Neural progenitor cell (in vitro differentiated cells): Measurements from ENCODE around the gene ASXL2. TPM values are rescaled to one million over a fixed set of nuclear protein-coding genes. Genes with fewer than 3 reads are reported as not detected.

Experiments
- DNase-seq: peaks from one replicate; pipeline ENCODE4 v3.0.0-alpha.2; 2016; ENCODE audit warnings: low spot score
- H2AFZ ChIP-seq: fragments of 200-600 bp; sonication (generic); replicated peaks from 2 replicates; pipeline ENCODE4 v1.6.1; 2016; ENCODE audit warnings: antibody characterized with exemption
- H3F3A ChIP-seq: fragments of 200-600 bp; sonication (generic); 2 replicates; pipeline ENCODE4 v1.6.1; 2016; ENCODE audit warnings: antibody characterized with exemption, low read depth
- H3K27ac ChIP-seq: fragments of 200-600 bp; sonication (generic); 2 replicates; pipeline ENCODE4 v1.5.1; 2016; ENCODE audit warnings: mild to moderate bottlenecking
- H3K27me3 ChIP-seq: fragments of 200-600 bp; sonication (generic); 2 replicates; pipeline ENCODE4 v1.6.1; 2016; ENCODE audit warnings: mild to moderate bottlenecking, moderate library complexity
- H3K36me3 ChIP-seq: fragments of 200-600 bp; sonication (generic); 2 replicates; pipeline ENCODE4 v1.5.1; 2016
- H3K4me1 ChIP-seq: fragments of 200-600 bp; sonication (generic); 2 replicates; pipeline ENCODE4 v1.6.1; 2016; ENCODE audit warnings: mixed run types
- H3K4me2 ChIP-seq: fragments of 200-600 bp; sonication (generic); 2 replicates; pipeline ENCODE4 v1.6.1; 2016
- H3K4me3 ChIP-seq: fragments of 200-600 bp; sonication (generic); 2 replicates; pipeline ENCODE4 v1.5.1; 2016
- H3K79me2 ChIP-seq: fragments of 200-600 bp; sonication (generic); 2 replicates; pipeline ENCODE4 v1.6.1; 2016; ENCODE audit warnings: low read depth
- H3K9ac ChIP-seq: fragments of 200-600 bp; sonication (generic); 2 replicates; pipeline ENCODE4 v1.6.1; 2016
- H3K9me3 ChIP-seq: fragments of 200-600 bp; sonication (generic); 2 replicates; pipeline ENCODE4 v1.5.1; 2016; ENCODE audit warnings: low read depth
- H4K20me1 ChIP-seq: fragments of 200-600 bp; sonication (generic); 2 replicates; pipeline ENCODE4 v1.6.1; 2016; ENCODE audit warnings: low read depth
- H3K27ac Mint-ChIP-seq: 3 replicates; pipeline ENCODE4 v1.8.0; 2021; ENCODE audit warnings: mixed read lengths
- H3K27me3 Mint-ChIP-seq: 2 replicates; pipeline ENCODE4 v1.8.0; 2022; ENCODE audit warnings: low read depth, mild to moderate bottlenecking, inconsistent platforms, moderate library complexity, mixed read lengths; ENCODE audit not compliant: insufficient read depth
- H3K36me3 Mint-ChIP-seq: 3 replicates; pipeline ENCODE4 v1.8.0; 2021; ENCODE audit warnings: mixed read lengths
- H3K4me1 Mint-ChIP-seq: 3 replicates; pipeline ENCODE4 v1.8.0; 2021; ENCODE audit warnings: mixed read lengths
- H3K4me3 Mint-ChIP-seq: 3 replicates; pipeline ENCODE4 v1.8.0; 2021; ENCODE audit warnings: mild to moderate bottlenecking, moderate library complexity, mixed read lengths
- H3K9me3 Mint-ChIP-seq: 3 replicates; pipeline ENCODE4 v1.8.0; 2020; ENCODE audit warnings: mixed read lengths
- EZH2 ChIP-seq: fragments of 200-600 bp; sonication (generic); IDR thresholded peaks from 2 replicates; pipeline ENCODE4 v1.6.1; 2017; ENCODE audit warnings: antibody characterized with exemption, mild to moderate bottlenecking, moderate library complexity
- EZH2phosphoT487 ChIP-seq: fragments of 200-600 bp; sonication (generic); IDR thresholded peaks from 2 replicates; pipeline ENCODE4 v1.6.1; 2017; ENCODE audit warnings: antibody characterized with exemption
- total RNA-seq: library from RNA; depleted of rRNA; stranded (reverse); fragments of >200 nt; gene quantifications from 2 replicates; pipeline ENCODE4 v1.2.3, GENCODE V29; 2015; ENCODE audit warnings: low replicate concordance
- TF ChIP-seq, protein P1 (sequence below): fragments of 200-600 bp; sonication (generic); IDR thresholded peaks from 2 replicates; pipeline ENCODE4 v1.5.1; 2017; ENCODE audit warnings: antibody characterized with exemption, mild to moderate bottlenecking

The ASXL2 gene
- total RNA-seq, 1 donor from 2014 or later: 8.7 TPM

DNA sequence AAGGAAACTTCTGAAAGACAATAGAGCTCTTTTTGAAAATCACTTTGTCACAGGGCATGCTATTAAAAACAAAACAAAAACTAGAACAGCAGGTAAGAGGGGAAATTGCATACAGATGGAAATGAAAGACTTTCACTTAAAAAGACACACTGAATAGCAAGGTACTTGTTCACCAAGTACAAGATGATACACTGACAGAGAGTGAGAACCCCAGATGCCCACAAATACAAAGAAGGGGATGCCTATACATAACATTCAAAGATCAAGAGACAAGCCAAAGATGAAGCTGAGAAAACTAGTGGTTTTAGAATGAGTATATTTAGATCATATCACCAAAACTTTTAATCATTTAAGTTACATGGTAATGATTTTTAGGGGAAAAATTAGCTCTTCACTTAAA lies 60.7 kb downstream of the ASXL2 start:
- Mint-ChIP-seq H3K27me3 (no peaks in the 10 kb centered on the region), H3K36me3 (peaks cover 3% of the 10 kb centered on the region), H3K4me1 (no peaks in the 10 kb centered on the region), H3K27ac (no peak overlapping the region), H3K9me3 (no peaks in the 10 kb centered on the region), H3K4me3 (no peak overlapping the region)
- no peaks in the 10 kb centered on the region for H4K20me1 ChIP-seq
- no peak overlapping the region for H3K4me3 ChIP-seq
- no peak for DNase-seq
- no peaks in the 10 kb centered on the region for H3K9me3 ChIP-seq
- no peak overlapping the region for H3K9ac ChIP-seq
- H3K27me3 ChIP-seq: no peaks in the 10 kb centered on the region
- H3K4me2 ChIP-seq: no peak overlapping the region
- TF ChIP-seq EZH2phosphoT487 (no peak), EZH2 (no peak)
- TF ChIP-seq, protein P1, sequence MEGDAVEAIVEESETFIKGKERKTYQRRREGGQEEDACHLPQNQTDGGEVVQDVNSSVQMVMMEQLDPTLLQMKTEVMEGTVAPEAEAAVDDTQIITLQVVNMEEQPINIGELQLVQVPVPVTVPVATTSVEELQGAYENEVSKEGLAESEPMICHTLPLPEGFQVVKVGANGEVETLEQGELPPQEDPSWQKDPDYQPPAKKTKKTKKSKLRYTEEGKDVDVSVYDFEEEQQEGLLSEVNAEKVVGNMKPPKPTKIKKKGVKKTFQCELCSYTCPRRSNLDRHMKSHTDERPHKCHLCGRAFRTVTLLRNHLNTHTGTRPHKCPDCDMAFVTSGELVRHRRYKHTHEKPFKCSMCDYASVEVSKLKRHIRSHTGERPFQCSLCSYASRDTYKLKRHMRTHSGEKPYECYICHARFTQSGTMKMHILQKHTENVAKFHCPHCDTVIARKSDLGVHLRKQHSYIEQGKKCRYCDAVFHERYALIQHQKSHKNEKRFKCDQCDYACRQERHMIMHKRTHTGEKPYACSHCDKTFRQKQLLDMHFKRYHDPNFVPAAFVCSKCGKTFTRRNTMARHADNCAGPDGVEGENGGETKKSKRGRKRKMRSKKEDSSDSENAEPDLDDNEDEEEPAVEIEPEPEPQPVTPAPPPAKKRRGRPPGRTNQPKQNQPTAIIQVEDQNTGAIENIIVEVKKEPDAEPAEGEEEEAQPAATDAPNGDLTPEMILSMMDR: no peak
- no peak overlapping the region for H3K27ac ChIP-seq
- peaks cover 25% of the 10 kb centered on the region for H3K79me2 ChIP-seq
- H3K4me1 ChIP-seq: no peaks in the 10 kb centered on the region
- peaks cover 5% of the 10 kb centered on the region for H3F3A ChIP-seq
- no peak overlapping the region for H2AFZ ChIP-seq
- no peaks in the 10 kb centered on the region for H3K36me3 ChIP-seq

DNA sequence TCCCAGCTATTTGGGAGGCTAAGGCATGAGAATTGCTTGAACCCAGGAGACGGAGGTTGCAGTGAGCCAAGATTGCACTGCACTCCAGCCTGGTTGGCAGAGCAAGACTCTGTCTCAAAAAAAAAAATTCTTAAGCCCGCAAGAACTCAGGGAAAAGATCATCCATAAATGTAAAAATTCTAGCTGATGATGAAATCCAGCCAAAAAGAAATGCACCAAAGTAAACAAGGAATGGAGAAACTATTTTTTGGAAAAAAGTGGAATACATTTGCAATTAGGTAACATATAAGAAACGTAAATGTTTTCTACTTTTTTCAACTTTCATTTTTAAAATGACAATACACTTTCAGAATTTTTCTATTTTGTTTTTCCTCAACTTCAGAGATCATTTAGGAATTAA lies 61.3 kb downstream of the ASXL2 start:
- no peaks in the 10 kb centered on the region for H3K9me3 ChIP-seq
- H2AFZ ChIP-seq: no peak overlapping the region
- no peak overlapping the region for H3K9ac ChIP-seq
- H3K79me2 ChIP-seq: peaks cover 31% of the 10 kb centered on the region
- H3F3A ChIP-seq: peaks cover 5% of the 10 kb centered on the region
- H3K4me3 Mint-ChIP-seq: no peak overlapping the region
- peaks cover 3% of the 10 kb centered on the region for H3K36me3 Mint-ChIP-seq
- no peak for DNase-seq
- H3K27me3 Mint-ChIP-seq: no peaks in the 10 kb centered on the region
- no peaks in the 10 kb centered on the region for H3K4me1 ChIP-seq
- H3K36me3 ChIP-seq: no peaks in the 10 kb centered on the region
- H4K20me1 ChIP-seq: no peaks in the 10 kb centered on the region
- no peaks in the 10 kb centered on the region for H3K9me3 Mint-ChIP-seq
- H3K27ac ChIP-seq: no peak overlapping the region
- no peaks in the 10 kb centered on the region for H3K27me3 ChIP-seq
- no peak overlapping the region for H3K4me3 ChIP-seq
- no peaks in the 10 kb centered on the region for H3K4me1 Mint-ChIP-seq
- no peak overlapping the region for H3K27ac Mint-ChIP-seq
- TF ChIP-seq EZH2 (no peak), EZH2phosphoT487 (no peak)
- TF ChIP-seq, protein P1: no peak
- no peak overlapping the region for H3K4me2 ChIP-seq

GRCh38 chr2:25816249-25816648 lies 62.0 kb downstream of the ASXL2 start:
- no peak for DNase-seq
- Histone ChIP-seq H3K27me3 (no peaks in the 10 kb centered on the region), H3K4me3 (no peak overlapping the region), H3K9ac (no peak overlapping the region), H3K79me2 (peaks cover 38% of the 10 kb centered on the region), H3F3A (peaks cover 5% of the 10 kb centered on the region), H3K4me2 (no peak overlapping the region), H2AFZ (no peak overlapping the region), H3K36me3 (no peaks in the 10 kb centered on the region), H3K9me3 (no peaks in the 10 kb centered on the region), H4K20me1 (no peaks in the 10 kb centered on the region), H3K4me1 (no peaks in the 10 kb centered on the region), H3K27ac (no peak overlapping the region)
- no peak for TF ChIP-seq EZH2phosphoT487
- TF ChIP-seq EZH2: no peak
- TF ChIP-seq, protein P1: no peak
- H3K36me3 Mint-ChIP-seq: no peaks in the 10 kb centered on the region
- H3K27ac Mint-ChIP-seq: no peak overlapping the region
- H3K9me3 Mint-ChIP-seq: no peaks in the 10 kb centered on the region
- no peaks in the 10 kb centered on the region for H3K4me1 Mint-ChIP-seq
- H3K27me3 Mint-ChIP-seq: no peaks in the 10 kb centered on the region
- no peak overlapping the region for H3K4me3 Mint-ChIP-seq
